ENCODE measurements around the gene DDN. TPM values are rescaled to one million over a fixed set of nuclear protein-coding genes. Genes with fewer than 3 reads are reported as not detected.

The DDN gene
- total RNA-seq, 4 donors from 2014 or later = 26.8 to 415 (median 232) TPM

DNA sequence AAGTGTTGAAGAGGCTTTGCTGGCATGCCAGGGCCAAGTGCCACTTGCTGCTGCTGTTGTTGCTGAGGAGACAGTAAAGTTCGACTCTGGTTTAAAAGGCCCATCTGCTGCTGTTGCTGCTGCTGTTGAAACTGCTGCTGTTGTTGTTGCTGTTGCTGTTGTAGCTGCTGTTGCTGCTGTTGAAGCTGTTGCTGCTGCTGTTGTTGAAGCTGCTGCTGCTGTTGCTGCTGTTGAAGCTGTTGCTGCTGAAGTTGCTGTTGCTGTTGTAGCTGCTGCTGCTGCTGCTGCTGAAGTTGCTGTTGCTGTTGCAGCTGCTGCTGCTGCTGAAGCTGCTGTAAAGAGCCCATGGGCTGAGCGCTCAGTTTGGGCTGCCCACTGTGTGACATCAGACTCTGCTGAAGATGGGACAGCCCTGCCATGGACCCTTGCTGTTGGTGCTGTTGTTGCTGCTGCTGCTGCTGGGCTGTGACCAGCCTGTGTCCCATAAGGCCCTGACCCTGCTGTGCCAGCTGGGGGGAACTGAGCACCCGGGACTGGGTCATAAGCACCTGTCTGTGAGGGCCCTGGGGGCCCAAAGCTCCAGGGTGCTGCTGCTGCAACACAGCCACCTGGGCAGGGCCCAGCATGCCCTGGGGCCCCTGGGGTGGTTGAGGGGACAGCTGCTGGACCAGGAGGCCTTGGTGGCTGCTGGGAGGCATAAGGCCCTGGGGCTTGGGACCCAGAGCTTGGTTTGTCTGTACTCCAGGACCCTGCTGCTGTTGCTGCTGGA, 33.7 kb upstream of the DDN start:
- intact Hi-C loops (cut with DNase I; ENCODE audit: low total_unique reads) = no loop called here
- Histone ChIP-seq H3K4me1 (no peaks in the 10 kb centered on the region), H3K27me3 (no peaks in the 10 kb centered on the region), H3K36me3 (peaks cover 0 to 81% of the 10 kb centered on the region in 2 donors), H3K27ac (no peak overlapping the region), H3K9me3 (no peaks in the 10 kb centered on the region), H3K4me3 (no peak overlapping the region)
- no peak for ATAC-seq
- no peak for DNase-seq
- TF ChIP-seq POLR2A (IDR thresholded peaks at IDR 0.05) (no peak), CTCF (IDR thresholded peaks at IDR 0.05 in 4 of 5, conservative IDR thresholded peaks at IDR 0.05 in 1 of 5) (no peak)
- in situ Hi-C loops (cut with MboI; ENCODE audit: low sequenced_read_pairs in 4 of 4) = no loop called here

- no peaks in the 10 kb centered on the region for H3K4me1 ChIP-seq
- ATAC-seq (no peak), DNase-seq (no peak)
- no peaks in the 10 kb centered on the region for H3K27me3 ChIP-seq
- H3K9me3 ChIP-seq = no peaks in the 10 kb centered on the region
- peaks cover 0 to 81% of the 10 kb centered on the region in 2 donors for H3K36me3 ChIP-seq
- intact Hi-C loops (cut with DNase I; ENCODE audit: low total_unique reads) (no loop called here), in situ Hi-C loops (cut with MboI; ENCODE audit: low sequenced_read_pairs in 4 of 4) (no loop called here)
- no peak for TF ChIP-seq POLR2A (IDR thresholded peaks at IDR 0.05)
- no peak for TF ChIP-seq CTCF (IDR thresholded peaks at IDR 0.05 in 4 of 5, conservative IDR thresholded peaks at IDR 0.05 in 1 of 5)
- H3K27ac ChIP-seq = no peak overlapping the region
- no peak overlapping the region for H3K4me3 ChIP-seq
Observed at GRCh38 chr12:49032276-49032675, 33.1 kb upstream of the DDN start.

DNA sequence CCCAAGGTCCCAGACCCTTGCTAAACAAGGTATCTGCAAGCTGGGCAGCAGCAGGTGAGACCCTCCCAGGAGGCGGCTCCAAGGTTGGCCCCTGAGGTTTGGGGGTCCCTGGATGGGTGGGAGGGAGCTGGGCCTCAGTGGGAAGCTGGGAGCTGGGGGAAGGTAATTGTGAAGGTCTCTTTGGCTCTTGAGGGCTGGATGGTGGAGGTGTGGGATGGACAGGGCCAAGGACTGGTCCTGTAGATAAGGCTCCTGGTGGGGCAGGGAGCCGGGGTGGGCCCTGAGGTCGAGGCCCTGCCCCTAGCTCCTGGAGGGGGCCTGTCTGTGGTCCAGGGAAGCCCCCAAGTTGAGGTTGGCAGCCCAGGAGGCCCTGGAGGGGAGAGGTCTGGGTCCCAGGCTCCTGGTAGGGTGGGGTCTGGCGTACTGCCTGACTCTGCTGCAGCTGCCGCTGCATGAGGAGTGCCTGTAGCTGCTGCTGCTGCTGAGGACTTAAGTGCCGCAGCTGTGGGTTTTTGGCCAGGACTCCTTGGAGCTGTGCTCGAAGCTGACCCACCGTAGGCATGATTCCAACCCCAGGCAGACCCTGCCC, 32.5 kb upstream of the DDN start:
- in situ Hi-C loops (cut with MboI; ENCODE audit: low sequenced_read_pairs in 4 of 4) (no loop called here), intact Hi-C loops (cut with DNase I; ENCODE audit: low total_unique reads) (no loop called here)
- H3K9me3 ChIP-seq = no peaks in the 10 kb centered on the region
- H3K4me3 ChIP-seq = no peak overlapping the region
- peaks cover 0 to 81% of the 10 kb centered on the region in 2 donors for H3K36me3 ChIP-seq
- ATAC-seq (no peak), DNase-seq (no peak)
- no peak overlapping the region for H3K27ac ChIP-seq
- H3K4me1 ChIP-seq = no peaks in the 10 kb centered on the region
- no peak for TF ChIP-seq POLR2A (IDR thresholded peaks at IDR 0.05)
- no peak for TF ChIP-seq CTCF (IDR thresholded peaks at IDR 0.05 in 4 of 5, conservative IDR thresholded peaks at IDR 0.05 in 1 of 5)
- H3K27me3 ChIP-seq = no peaks in the 10 kb centered on the region

DNA sequence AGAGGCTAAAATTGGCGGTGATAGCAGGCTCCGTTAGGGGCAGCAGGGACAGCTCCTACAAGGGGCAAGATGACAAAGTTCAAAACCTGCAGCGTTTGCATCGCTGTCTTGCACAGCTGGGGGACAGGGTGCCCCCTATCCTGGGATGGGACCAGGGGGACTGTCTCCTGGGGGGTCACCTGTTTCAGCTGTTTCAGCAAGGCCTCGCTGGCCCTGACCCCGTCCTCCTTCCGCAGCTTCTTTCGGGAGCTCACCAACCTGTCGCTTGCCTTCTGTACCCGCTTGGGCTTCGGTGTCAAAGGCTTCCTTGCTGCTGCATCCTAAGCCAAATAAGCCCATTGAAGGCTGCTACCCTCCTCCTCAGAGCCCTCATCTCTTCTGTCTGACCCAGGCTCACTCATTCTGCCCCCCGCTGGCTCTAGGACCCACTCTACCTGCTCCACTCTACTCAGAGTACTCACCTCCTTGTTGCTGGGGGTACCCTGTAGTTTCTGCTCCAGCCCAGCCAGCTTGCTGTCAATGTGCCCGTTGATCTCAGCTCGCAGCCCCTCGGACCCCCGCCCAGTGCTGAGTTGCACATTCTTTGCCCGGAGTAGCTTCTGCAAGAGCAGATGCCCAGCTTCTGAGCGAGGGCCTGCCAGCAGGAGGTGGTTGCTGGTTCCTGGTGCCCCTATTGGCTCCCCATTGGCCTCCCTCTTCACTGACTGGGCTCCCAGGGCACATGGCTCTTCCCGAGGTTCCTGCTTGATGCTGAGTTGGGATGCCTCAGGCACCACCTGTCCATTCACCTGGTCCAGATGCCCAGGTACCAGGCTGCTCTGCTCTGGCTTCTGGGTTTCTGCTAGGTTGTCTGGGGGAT, 31.8 kb upstream of the DDN start:
- TF ChIP-seq CTCF (IDR thresholded peaks at IDR 0.05 in 4 of 5, conservative IDR thresholded peaks at IDR 0.05 in 1 of 5) = no peak
- no peak for TF ChIP-seq POLR2A (IDR thresholded peaks at IDR 0.05)
- Histone ChIP-seq H3K36me3 (peaks cover 0 to 85% of the 10 kb centered on the region in 2 donors), H3K27ac (no peak overlapping the region)

More for the DNA sequence above, 31.8 kb upstream of the DDN start:
- Histone ChIP-seq H3K4me1 (no peaks in the 10 kb centered on the region), H3K4me3 (no peak overlapping the region), H3K27me3 (no peaks in the 10 kb centered on the region), H3K9me3 (no peaks in the 10 kb centered on the region)
- ATAC-seq = no peak
- intact Hi-C loops (cut with DNase I; ENCODE audit: low total_unique reads) = no loop called here
- in situ Hi-C loops (cut with MboI; ENCODE audit: low sequenced_read_pairs in 4 of 4) = no loop called here
- DNase-seq = no peak

Measured in gastrocnemius medialis (tissue), 4 donors.